DND-41 (cell line): ENCODE measurements around the gene TRIM10.
"Not testable (repeated sequence)": the region's sequence is repeated elsewhere in the genome, so short reads cannot be mapped to it uniquely, and the experiment has no call there.

ENCODE experiments used
- ATAC-seq: fragments of 200-7000 bp; cut with Tn5 transposase; 3 replicates; pipeline ENCODE4 v1.9.1; 2021; ENCODE audit warnings: low read depth; ENCODE audit not compliant: insufficient read depth
- DNase-seq: peaks from one replicate; pipeline ENCODE4 v3.0.0-alpha.2; 2020
- H2AFZ ChIP-seq: 2 replicates; pipeline ENCODE4 v1.6.0; 2012; ENCODE audit warnings: low read depth, low read length
- H3K27ac ChIP-seq: 2 replicates; pipeline ENCODE4 v1.5.1; 2012; ENCODE audit warnings: low read length, inconsistent platforms
- H3K27me3 ChIP-seq: fragments of 200-600 bp; sonication (generic); 2 replicates; pipeline ENCODE4 v1.6.0; 2012; ENCODE audit warnings: low read length, mild to moderate bottlenecking, inconsistent platforms; ENCODE audit not compliant: insufficient read depth, poor library complexity
- H3K36me3 ChIP-seq: 2 replicates; pipeline ENCODE4 v1.5.1; 2012; ENCODE audit warnings: low read length, inconsistent platforms; ENCODE audit not compliant: insufficient read depth
- H3K4me1 ChIP-seq: 2 replicates; pipeline ENCODE4 v1.5.1; 2012; ENCODE audit warnings: mild to moderate bottlenecking, low read length; ENCODE audit not compliant: insufficient read depth
- H3K4me2 ChIP-seq: 2 replicates; pipeline ENCODE4 v1.6.0; 2012; ENCODE audit warnings: mild to moderate bottlenecking, moderate library complexity, low read length, inconsistent platforms; ENCODE audit not compliant: insufficient read depth
- H3K4me3 ChIP-seq, 2 experiments: fragments of 200-600 bp in 1 of 2; shearing (Covaris generic) in 1 of 2; 2 replicates each; pipeline ENCODE4 v1.5.1; 2012 to 2016; ENCODE audit warnings: inconsistent platforms in 2 of 2, low read length in 2 of 2, mild to moderate bottlenecking in 2 of 2, low read depth in 1 of 2, moderate library complexity in 1 of 2
- H3K79me2 ChIP-seq: 2 replicates; pipeline ENCODE4 v1.6.0; 2012; ENCODE audit warnings: low read length, inconsistent platforms; ENCODE audit not compliant: insufficient read depth
- H3K9ac ChIP-seq: 2 replicates; pipeline ENCODE4 v1.6.0; 2012; ENCODE audit warnings: low read depth, mild to moderate bottlenecking, inconsistent platforms, low read length, moderate library complexity
- H3K9me3 ChIP-seq: 2 replicates; pipeline ENCODE4 v1.5.1; 2012; ENCODE audit warnings: low read length, moderate library complexity, mild to moderate bottlenecking, inconsistent platforms; ENCODE audit not compliant: insufficient read depth, severe bottlenecking
- H4K20me1 ChIP-seq: 2 replicates; pipeline ENCODE4 v1.6.0; 2012; ENCODE audit warnings: low read length; ENCODE audit not compliant: insufficient read depth
- EZH2 ChIP-seq: IDR thresholded peaks from 3 replicates; pipeline ENCODE4 v1.6.1; 2012; ENCODE audit warnings: borderline replicate concordance, low read depth, mild to moderate bottlenecking, moderate library complexity, low read length, inconsistent platforms; ENCODE audit not compliant: severe bottlenecking
- TF ChIP-seq, protein P1 (sequence below): IDR thresholded peaks from 2 replicates; pipeline ENCODE4 v1.5.1; 2012; ENCODE audit warnings: borderline replicate concordance, low read length, moderate library complexity, mild to moderate bottlenecking; ENCODE audit not compliant: poor library complexity, severe bottlenecking; ENCODE audit errors: extremely low read depth

Gene TRIM10

DNA sequence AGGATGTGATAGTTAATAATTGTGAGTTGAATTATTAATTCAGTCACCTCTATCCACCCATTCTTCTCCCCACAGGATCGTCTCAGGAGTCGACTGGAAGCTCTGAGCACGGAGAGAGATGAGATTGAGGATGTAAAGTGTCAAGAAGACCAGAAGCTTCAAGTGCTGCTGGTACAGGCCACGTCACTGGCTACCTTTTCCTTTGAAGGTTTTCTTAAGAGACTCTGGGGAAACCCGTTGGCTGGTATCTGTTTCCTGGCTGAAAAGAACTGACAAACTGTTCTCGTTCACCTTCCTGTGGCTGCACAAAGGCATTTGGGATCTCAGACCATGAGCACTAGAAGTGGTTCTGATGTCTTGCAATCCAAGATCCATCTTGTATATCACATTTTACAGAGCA lies 6.1 kb upstream of the TRIM10 start:
- DNase-seq (no peak), ATAC-seq (no peak)
- Histone ChIP-seq H3K36me3 (no peaks in the 10 kb centered on the region), H3K27me3 (peaks cover 22% of the 10 kb centered on the region), H3K27ac (no peak overlapping the region), H4K20me1 (peaks cover 4% of the 10 kb centered on the region; the same call in 1 of the 2 replicates), H2AFZ (no peak overlapping the region), H3K79me2 (no peaks in the 10 kb centered on the region), H3K4me1 (peaks cover 13% of the 10 kb centered on the region), H3K9me3 (no peaks in the 10 kb centered on the region), H3K9ac (no peak overlapping the region), H3K4me3 (no peak overlapping the region), H3K4me2 (no peak overlapping the region)
- TF ChIP-seq EZH2, result no peak
- TF ChIP-seq, protein P1, sequence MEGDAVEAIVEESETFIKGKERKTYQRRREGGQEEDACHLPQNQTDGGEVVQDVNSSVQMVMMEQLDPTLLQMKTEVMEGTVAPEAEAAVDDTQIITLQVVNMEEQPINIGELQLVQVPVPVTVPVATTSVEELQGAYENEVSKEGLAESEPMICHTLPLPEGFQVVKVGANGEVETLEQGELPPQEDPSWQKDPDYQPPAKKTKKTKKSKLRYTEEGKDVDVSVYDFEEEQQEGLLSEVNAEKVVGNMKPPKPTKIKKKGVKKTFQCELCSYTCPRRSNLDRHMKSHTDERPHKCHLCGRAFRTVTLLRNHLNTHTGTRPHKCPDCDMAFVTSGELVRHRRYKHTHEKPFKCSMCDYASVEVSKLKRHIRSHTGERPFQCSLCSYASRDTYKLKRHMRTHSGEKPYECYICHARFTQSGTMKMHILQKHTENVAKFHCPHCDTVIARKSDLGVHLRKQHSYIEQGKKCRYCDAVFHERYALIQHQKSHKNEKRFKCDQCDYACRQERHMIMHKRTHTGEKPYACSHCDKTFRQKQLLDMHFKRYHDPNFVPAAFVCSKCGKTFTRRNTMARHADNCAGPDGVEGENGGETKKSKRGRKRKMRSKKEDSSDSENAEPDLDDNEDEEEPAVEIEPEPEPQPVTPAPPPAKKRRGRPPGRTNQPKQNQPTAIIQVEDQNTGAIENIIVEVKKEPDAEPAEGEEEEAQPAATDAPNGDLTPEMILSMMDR, result no peak

DNA sequence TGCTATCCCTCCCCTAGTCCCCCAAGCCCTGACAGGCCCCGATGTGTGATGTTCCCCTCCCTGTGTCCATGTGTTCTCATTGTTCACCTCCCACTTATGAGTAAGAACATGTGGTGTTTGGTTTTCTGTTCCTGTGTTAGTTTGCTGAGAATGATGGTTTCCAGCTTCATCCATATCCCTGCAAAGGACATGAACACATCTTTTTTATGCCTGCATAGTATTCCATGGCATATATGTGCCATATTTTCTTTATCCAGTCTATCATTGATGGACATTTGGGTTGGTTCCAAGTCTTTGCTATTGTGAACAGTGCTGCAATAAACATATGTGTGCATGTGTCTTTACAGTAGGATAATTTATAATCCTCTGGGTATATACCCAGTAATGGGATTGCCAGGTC lies 4.2 kb upstream of the TRIM10 start:
- H3K36me3 ChIP-seq, H3K9me3 ChIP-seq, H3K27ac ChIP-seq, ATAC-seq, H3K4me2 ChIP-seq, H3K4me3 ChIP-seq, H3K79me2 ChIP-seq, H4K20me1 ChIP-seq, DNase-seq, H2AFZ ChIP-seq, H3K9ac ChIP-seq: not testable (repeated sequence)
- Histone ChIP-seq H3K4me1 (peaks cover 13% of the 10 kb centered on the region), H3K27me3 (peaks cover 22% of the 10 kb centered on the region)

DNA sequence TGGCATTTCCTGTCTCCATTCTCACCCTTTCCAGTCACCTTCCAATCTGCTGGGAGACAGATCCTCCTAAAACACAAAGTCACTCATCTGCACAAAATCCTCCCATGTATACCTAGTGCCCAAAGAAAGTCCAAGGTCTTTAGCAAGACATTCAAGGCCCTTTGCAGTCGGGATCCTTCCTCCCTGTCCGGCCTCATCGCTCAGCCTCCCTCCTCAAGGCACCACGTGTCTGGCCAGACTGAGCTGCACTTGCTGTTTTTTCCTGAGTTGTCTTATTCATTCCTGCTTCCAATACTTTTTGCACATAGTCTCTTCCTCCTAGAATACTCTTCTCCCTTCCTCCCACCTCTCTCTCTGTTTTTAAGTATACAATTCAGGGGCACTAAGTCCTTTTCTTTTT lies 3.7 kb upstream of the TRIM10 start:
- Histone ChIP-seq H3K79me2 (no peaks in the 10 kb centered on the region), H2AFZ (no peak overlapping the region), H3K36me3 (no peaks in the 10 kb centered on the region), H3K27ac (no peak overlapping the region), H3K9me3 (no peaks in the 10 kb centered on the region), H3K4me3 (no peak overlapping the region), H3K9ac (no peak overlapping the region), H4K20me1 (peaks cover 4% of the 10 kb centered on the region; the same call in 1 of the 2 replicates), H3K4me1 (peaks cover 13% of the 10 kb centered on the region), H3K4me2 (no peak overlapping the region), H3K27me3 (peaks cover 22% of the 10 kb centered on the region)
- TF ChIP-seq, protein P1, result no peak
- TF ChIP-seq EZH2, result no peak
- DNase-seq, result no peak
- no peak for ATAC-seq

DNA sequence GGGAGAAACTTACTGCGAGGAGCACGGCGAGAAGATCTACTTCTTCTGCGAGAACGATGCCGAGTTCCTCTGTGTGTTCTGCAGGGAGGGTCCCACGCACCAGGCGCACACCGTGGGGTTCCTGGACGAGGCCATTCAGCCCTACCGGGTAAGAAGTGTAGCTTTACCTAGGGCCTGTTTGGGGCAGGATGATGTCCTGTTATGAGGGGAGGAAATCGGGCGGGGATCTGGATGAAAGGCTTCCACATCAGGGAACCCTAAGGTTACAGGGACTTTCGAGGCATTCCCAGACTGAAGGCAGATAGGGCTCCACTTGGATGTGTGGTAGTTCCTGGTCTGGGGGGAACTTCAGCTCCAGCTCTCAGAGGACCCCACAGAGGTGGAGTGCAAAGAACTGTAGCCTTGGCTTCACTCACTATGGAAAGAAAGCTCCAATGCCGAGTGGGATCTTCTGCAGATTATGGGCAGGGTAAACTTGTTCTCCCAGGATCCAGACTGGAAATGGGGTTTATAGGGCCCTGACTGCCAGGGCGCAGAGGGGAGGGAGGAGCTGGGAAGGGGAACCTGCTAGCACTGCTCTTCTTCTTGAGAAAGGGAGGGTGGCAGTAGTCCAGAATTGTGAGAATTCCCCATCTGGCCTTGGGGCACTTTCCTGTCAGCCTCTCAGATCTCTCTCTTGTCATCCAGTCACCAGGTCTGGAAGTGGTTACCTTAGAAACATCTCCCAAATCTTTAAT lies 3.1 kb upstream of the TRIM10 start:
- peaks cover 26% of the 10 kb centered on the region for H3K27me3 ChIP-seq
- H3K4me3 ChIP-seq, result no peak overlapping the region
- TF ChIP-seq, protein P1, result no peak
- TF ChIP-seq EZH2, result no peak
- ATAC-seq (no peak), DNase-seq (no peak)
- H3K4me1 ChIP-seq, result peaks cover 13% of the 10 kb centered on the region
- no peaks in the 10 kb centered on the region for H3K79me2 ChIP-seq
- H2AFZ ChIP-seq, result no peak overlapping the region
- no peak overlapping the region; the same call in 1 of the 2 replicates for H3K4me2 ChIP-seq
- peaks cover 4% of the 10 kb centered on the region; the same call in 1 of the 2 replicates for H4K20me1 ChIP-seq
- no peaks in the 10 kb centered on the region for H3K36me3 ChIP-seq
- H3K9ac ChIP-seq, result no peak overlapping the region
- H3K9me3 ChIP-seq, result no peaks in the 10 kb centered on the region
- no peak overlapping the region for H3K27ac ChIP-seq
